Activated naive CD8-positive, alpha-beta T cell (primary cell): ENCODE data around the gene ARPIN.
A peak's percentile ranks its signal among the peaks of the same experiment; 100 is the strongest.
"Not testable (repeated sequence)": the region's sequence is repeated elsewhere in the genome, so short reads cannot be mapped to it uniquely, and the experiment has no call there.

Source experiments
- H3K27ac Mint-ChIP-seq: one replicate; pipeline ENCODE4 v1.8.0; 2021; ENCODE audit warnings: mixed read lengths
- H3K27me3 Mint-ChIP-seq: one replicate; pipeline ENCODE4 v1.8.0; 2021; ENCODE audit warnings: mixed read lengths
- H3K36me3 Mint-ChIP-seq: one replicate; pipeline ENCODE4 v1.8.0; 2021; ENCODE audit warnings: mixed read lengths
- H3K4me1 Mint-ChIP-seq: one replicate; pipeline ENCODE4 v1.8.0; 2021; ENCODE audit warnings: low read depth, mixed read lengths
- H3K4me3 Mint-ChIP-seq: one replicate; pipeline ENCODE4 v1.8.0; 2021; ENCODE audit warnings: mild to moderate bottlenecking, mixed read lengths
- H3K9me3 Mint-ChIP-seq: one replicate; pipeline ENCODE4 v1.8.0; 2021; ENCODE audit warnings: low read depth, mixed read lengths

The ARPIN gene

GRCh38 chr15:89899951-89900567, 12.7 kb downstream of the ARPIN start:
- Mint-ChIP-seq H3K4me1 (peaks cover 1% of the 10 kb centered on the region), H3K27ac (no peak overlapping the region), H3K27me3 (no peaks in the 10 kb centered on the region), H3K36me3 (no peaks in the 10 kb centered on the region), H3K4me3 (no peak overlapping the region), H3K9me3 (no peaks in the 10 kb centered on the region)

DNA sequence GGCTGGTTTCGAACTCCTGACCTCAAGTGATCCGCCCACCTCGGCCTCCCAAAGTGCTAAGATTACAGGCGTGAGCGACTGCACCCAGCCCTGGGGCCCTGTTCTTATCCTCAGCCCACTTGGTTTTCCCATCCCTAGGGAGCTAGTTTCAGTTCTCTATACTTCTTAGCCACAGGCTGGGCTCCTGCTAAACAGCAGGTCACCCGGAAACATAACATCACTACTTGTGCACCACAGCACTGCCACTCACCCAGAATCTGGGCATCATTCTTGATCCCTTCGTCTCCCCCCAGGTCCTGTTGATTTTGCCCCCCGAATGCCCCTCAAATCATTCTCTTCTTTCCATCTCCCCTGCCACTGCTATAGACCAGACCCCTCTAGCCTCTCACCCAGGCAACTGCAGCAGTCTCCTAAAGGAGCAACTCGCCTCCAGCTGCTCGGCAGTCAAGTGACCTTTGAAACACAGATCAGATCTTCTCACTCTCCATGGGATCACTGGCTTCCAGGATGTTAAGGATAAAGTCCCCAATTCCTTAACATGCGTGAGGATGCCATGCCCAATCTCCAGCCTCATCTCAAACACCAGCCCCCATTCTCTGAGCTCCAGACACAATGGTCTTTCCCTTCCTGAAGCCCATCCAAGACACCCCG, 13.3 kb downstream of the ARPIN start:
- H3K4me1 Mint-ChIP-seq: peaks cover 4% of the 10 kb centered on the region
- H3K9me3 Mint-ChIP-seq: no peaks in the 10 kb centered on the region
- H3K36me3 Mint-ChIP-seq: no peaks in the 10 kb centered on the region
- no peaks in the 10 kb centered on the region for H3K27me3 Mint-ChIP-seq
- no peak overlapping the region for H3K4me3 Mint-ChIP-seq
- no peak overlapping the region for H3K27ac Mint-ChIP-seq

DNA sequence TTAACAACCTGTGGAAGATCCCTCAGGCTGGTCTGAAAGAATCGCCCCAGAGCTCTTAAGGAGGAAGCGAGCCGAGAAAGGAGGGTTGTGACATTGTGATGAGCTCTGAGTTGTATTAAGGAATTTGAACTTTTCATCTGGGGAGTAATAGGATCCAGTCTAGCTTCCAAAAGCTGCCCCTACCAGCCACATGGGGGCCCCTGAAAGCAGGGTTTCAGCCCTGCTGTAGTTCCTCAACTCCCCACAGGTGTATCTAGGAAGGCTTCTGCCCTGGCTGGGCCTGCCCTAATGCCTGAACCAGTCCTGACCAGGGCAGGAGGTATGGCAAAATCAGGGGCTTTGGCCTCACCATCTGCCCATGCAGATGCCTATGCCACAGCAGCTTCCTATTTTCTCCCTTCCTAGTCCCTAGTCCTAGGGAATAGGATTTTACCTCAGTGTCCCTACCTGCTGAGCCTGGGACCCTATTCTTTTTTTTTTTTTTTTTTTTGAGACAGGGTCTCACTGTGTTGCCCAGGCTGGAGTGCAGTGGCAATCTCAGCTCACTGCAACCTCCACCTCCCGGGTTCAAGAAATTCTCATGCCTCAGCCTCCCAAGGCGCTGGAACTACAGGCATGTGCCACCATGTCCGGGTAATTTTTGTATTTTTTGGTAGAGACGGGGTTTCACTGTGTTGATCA, 14.0 kb downstream of the ARPIN start:
- no peak overlapping the region for H3K4me3 Mint-ChIP-seq
- no peaks in the 10 kb centered on the region for H3K36me3 Mint-ChIP-seq
- peaks cover 7% of the 10 kb centered on the region for H3K4me1 Mint-ChIP-seq
- no peak overlapping the region for H3K27ac Mint-ChIP-seq
- H3K27me3 Mint-ChIP-seq: no peaks in the 10 kb centered on the region
- no peaks in the 10 kb centered on the region for H3K9me3 Mint-ChIP-seq

- Mint-ChIP-seq H3K4me3 (no peak overlapping the region), H3K9me3 (no peaks in the 10 kb centered on the region), H3K27ac (no peak overlapping the region)
These were observed 14.6 kb downstream of the ARPIN start for GRCh38 chr15:89898146-89898545.

DNA sequence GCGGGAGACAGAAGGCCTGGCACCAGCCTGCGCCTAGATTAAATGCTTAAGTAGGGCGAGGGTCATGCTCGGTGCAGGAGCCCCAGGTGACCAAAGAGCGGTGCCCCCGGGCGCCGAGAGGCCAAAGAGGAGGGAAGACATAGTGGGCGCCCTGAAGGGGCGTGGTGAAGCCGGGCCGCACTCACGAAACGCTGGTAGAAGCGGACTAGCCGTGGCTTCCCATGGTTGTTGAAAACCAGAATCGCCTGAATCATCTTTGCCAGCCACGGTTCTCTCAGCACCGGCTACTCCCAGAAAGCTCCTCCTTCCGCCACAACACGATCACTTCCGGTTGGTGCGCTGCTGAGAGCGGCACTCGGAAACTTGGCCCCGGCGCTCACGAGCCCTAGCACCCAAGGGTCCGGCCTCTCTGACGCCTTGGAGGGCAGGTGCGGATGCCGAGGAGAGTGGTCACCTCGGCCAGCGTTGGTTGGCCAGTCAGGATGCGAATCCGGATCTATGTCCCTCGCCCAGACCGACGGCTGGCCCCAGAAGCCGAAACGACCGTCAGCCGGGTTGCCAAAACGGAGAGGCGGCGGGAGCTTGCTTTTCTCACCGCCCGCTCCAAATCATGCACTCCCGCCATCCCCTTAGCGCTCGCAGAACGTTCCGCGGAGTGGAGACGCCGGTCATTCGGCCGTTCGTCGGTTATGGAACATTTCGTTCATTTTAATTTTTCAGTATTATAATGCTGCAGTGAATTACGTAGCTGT, 18.9 kb downstream of the ARPIN start, which contains the start of gene AP3S2:
AP3S2 (minus strand) TSS at position 299 of the 752 bp plus-strand sequence; CDS start at position 254, 45 bp downstream.
- Mint-ChIP-seq H3K27me3 (no peaks in the 10 kb centered on the region), H3K4me3 (peak within 1 kb of the TSS; percentile 97), H3K36me3 (no peaks in the 10 kb centered on the region), H3K9me3 (no peaks in the 10 kb centered on the region), H3K4me1 (peaks cover 37% of the 10 kb centered on the region), H3K27ac (peak within 1 kb of the TSS; percentile 92)

More at GRCh38 chr15:89898146-89898545, 14.6 kb downstream of the ARPIN start:
- H3K36me3 Mint-ChIP-seq: no peaks in the 10 kb centered on the region
- H3K27me3 Mint-ChIP-seq: no peaks in the 10 kb centered on the region
- peaks cover 11% of the 10 kb centered on the region for H3K4me1 Mint-ChIP-seq

DNA sequence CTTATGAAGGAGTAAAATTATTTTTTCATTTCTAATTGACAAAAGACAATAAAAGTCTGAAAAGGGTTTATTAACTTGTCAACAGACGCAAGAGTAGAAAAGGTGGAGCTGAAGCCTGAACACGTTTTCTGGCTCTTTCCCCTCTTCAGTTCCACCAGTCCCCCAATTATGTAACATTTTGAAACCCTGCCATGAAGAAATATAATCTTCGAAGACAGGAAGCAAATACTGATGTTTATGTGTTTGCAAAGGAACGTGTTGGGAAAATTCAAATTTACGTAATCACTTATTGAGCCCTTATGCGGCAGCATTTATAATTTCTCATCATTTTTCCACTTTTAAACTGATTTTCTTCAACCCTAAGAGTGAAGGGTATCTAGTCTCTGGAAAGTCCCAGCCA, 19.7 kb downstream of the ARPIN start:
- peak overlapping the region; percentile 92 for H3K27ac Mint-ChIP-seq
- H3K36me3 Mint-ChIP-seq: peaks cover 2% of the 10 kb centered on the region
- H3K9me3 Mint-ChIP-seq: no peaks in the 10 kb centered on the region
- peak overlapping the region; percentile 97 for H3K4me3 Mint-ChIP-seq
- peaks cover 37% of the 10 kb centered on the region for H3K4me1 Mint-ChIP-seq
- no peaks in the 10 kb centered on the region for H3K27me3 Mint-ChIP-seq

GRCh38 chr15:89888214-89888804, 24.4 kb downstream of the ARPIN start:
- peaks cover 4% of the 10 kb centered on the region for H3K36me3 Mint-ChIP-seq
- H3K4me3 Mint-ChIP-seq: no peak overlapping the region
- H3K27ac Mint-ChIP-seq: no peak overlapping the region
- no peaks in the 10 kb centered on the region for H3K9me3 Mint-ChIP-seq
- peaks cover 28% of the 10 kb centered on the region for H3K4me1 Mint-ChIP-seq
- H3K27me3 Mint-ChIP-seq: no peaks in the 10 kb centered on the region

GRCh38 chr15:89885611-89886010, 27.1 kb downstream of the ARPIN start:
- Mint-ChIP-seq H3K27ac (no peak overlapping the region), H3K27me3 (no peaks in the 10 kb centered on the region), H3K4me1 (peaks cover 5% of the 10 kb centered on the region), H3K9me3 (no peaks in the 10 kb centered on the region), H3K36me3 (peaks cover 4% of the 10 kb centered on the region), H3K4me3 (no peak overlapping the region)

DNA sequence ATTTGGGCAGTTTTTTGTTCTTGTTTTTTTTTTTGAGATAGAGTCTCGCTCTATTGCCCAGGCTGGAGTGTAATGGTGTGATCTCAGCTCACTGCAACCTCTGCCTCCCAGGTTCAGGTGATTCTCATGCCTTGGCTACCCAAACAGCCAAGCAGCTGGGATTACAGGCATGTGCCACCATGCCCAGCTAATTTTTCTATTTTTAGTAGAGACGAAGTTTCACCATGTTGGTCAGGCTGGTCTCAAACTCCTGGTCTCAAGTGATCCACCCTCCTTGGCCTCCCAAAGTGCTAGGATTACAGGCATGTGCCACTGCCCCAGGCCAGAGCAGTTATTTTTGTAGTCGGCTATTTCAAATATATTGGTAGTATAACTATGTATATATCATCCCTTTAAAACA, 27.6 kb downstream of the ARPIN start:
- H3K9me3 Mint-ChIP-seq, H3K27ac Mint-ChIP-seq: not testable (repeated sequence)

DNA sequence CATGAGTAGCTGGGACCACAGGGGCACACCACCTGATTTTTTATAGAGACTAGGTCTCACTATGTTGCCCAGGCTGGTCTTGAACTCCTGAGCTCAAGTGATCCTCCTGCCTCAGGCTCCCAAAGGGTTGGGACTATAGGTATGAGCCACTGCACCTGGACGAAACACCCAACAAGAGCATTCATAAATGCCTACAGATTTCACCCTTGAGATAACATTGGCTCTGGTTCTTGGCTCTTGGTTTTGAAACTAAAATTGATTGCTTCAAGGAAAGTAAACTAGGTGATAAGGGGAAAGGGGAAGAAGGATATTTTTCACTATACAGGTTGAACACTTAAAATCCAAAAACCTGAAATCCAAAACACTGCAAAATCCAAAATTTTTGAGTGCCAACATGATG, 29.2 kb downstream of the ARPIN start:
- Mint-ChIP-seq H3K36me3 (peaks cover 4% of the 10 kb centered on the region), H3K9me3 (no peaks in the 10 kb centered on the region), H3K4me1 (no peaks in the 10 kb centered on the region), H3K27me3 (no peaks in the 10 kb centered on the region), H3K27ac (no peak overlapping the region), H3K4me3 (no peak overlapping the region)

More for the DNA sequence above, 27.6 kb downstream of the ARPIN start:
- not testable (repeated sequence) for H3K36me3 Mint-ChIP-seq, H3K27me3 Mint-ChIP-seq, H3K4me3 Mint-ChIP-seq, H3K4me1 Mint-ChIP-seq

DNA sequence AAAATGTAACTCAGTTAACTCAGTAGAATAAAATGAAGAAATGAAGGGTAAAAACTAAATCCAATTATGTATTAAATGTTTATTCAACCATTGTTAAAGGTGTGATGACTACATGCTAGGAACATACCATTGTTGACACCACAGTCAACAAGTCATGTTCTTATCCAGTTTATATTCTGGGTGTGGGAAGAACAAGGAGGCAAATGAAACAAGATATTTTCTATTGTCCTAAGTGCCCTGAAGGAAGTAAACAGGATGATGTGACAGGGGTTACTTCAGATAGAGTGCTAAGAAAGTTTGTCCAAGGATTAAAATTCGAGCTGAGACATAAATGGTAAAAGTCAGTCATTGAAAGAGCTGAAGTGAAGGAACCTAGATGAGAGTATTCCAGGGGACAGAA, 32.0 kb downstream of the ARPIN start:
- H3K36me3 Mint-ChIP-seq: no peaks in the 10 kb centered on the region
- H3K27me3 Mint-ChIP-seq: no peaks in the 10 kb centered on the region
- H3K4me3 Mint-ChIP-seq: no peak overlapping the region
- peak overlapping the region; percentile 8 for H3K27ac Mint-ChIP-seq
- no peaks in the 10 kb centered on the region for H3K4me1 Mint-ChIP-seq
- no peaks in the 10 kb centered on the region for H3K9me3 Mint-ChIP-seq

- H3K9me3 Mint-ChIP-seq: no peaks in the 10 kb centered on the region
- H3K4me1 Mint-ChIP-seq: peaks cover 7% of the 10 kb centered on the region
- H3K4me3 Mint-ChIP-seq: no peak overlapping the region
- H3K27ac Mint-ChIP-seq: no peak overlapping the region
- H3K27me3 Mint-ChIP-seq: no peaks in the 10 kb centered on the region
- peaks cover 4% of the 10 kb centered on the region for H3K36me3 Mint-ChIP-seq
These were observed 34.4 kb downstream of the ARPIN start for GRCh38 chr15:89878323-89878722.

DNA sequence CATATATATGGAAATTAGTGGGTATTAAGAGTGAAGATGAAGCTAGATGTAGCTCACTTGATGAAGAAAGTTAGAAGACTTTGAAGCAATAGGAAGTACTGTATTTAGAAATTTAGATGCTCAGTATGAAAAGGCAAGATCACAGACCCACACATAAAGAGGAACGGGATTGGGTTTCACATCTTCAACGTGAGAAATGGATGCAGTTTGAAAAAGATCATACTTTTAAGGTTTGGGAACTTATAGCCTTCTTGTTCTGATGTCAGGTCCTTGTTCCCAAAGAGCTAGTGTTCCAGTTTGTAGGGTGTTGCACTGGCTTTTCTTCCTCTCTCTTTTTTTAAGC, 35.7 kb downstream of the ARPIN start:
- Mint-ChIP-seq H3K27me3 (no peaks in the 10 kb centered on the region), H3K9me3 (no peaks in the 10 kb centered on the region), H3K4me1 (peaks cover 7% of the 10 kb centered on the region), H3K36me3 (peaks cover 4% of the 10 kb centered on the region), H3K27ac (no peak overlapping the region), H3K4me3 (no peak overlapping the region)

DNA sequence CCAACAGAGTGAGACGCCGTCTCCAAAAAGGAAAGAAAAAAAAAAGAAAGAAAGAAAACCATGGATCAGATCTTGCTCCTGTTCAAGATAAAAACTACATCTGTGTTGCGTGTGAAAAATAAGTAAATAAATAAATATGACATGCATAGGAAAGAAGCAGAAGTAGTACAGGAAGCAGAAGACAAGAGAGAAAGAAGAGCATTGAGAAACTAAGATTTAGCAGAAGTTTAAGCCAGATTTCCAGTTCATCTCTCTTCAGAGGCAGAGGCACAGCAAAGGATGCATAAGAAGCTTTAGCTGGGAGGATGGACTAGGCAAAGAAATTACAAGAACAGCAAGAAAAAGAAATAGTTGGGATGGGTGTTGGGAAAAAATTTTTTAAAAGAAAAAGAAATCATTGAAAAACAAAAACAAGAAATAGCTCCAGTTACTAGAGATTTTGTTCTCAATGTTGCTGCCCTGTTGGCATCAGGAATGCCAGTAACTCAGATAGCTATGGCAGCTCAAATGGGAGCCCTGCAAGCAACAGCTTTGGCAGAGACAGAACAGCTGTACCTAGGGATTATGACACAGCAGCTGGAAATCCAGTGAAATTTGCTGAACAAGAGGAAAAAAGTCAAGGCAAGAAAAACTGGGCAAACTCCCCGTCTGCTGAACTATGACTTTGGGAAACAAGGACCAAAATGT, 36.2 kb downstream of the ARPIN start:
- H3K27me3 Mint-ChIP-seq: no peaks in the 10 kb centered on the region
- peak overlapping the region; percentile 69 for H3K27ac Mint-ChIP-seq
- H3K4me1 Mint-ChIP-seq: peaks cover 7% of the 10 kb centered on the region
- H3K4me3 Mint-ChIP-seq: no peak overlapping the region
- H3K36me3 Mint-ChIP-seq: peaks cover 4% of the 10 kb centered on the region
- no peaks in the 10 kb centered on the region for H3K9me3 Mint-ChIP-seq
